Endodermal cell (in vitro differentiated cells): ENCODE measurements around the gene GPR4. TPM values are rescaled to one million over a fixed set of nuclear protein-coding genes. Genes with fewer than 3 reads are reported as not detected.
A peak's percentile ranks its signal among the peaks of the same experiment; 100 is the strongest.

Experiments
- DNase-seq: peaks from one replicate; pipeline ENCODE4 v3.0.0-alpha.2; 2017
- H3K27ac ChIP-seq: 2 replicates; pipeline ENCODE4 v1.5.1; 2013; ENCODE audit warnings: mild to moderate bottlenecking, low read depth, low read length, moderate library complexity
- H3K27me3 ChIP-seq: 2 replicates; pipeline ENCODE4 v1.6.1; 2013; ENCODE audit warnings: mild to moderate bottlenecking, low read length, moderate library complexity; ENCODE audit not compliant: insufficient read depth, control insufficient read depth, poor library complexity, severe bottlenecking
- H3K36me3 ChIP-seq: 2 replicates; pipeline ENCODE4 v1.7.0; 2013; ENCODE audit warnings: mild to moderate bottlenecking, low read length, moderate library complexity; ENCODE audit not compliant: control insufficient read depth, insufficient read depth
- H3K4me1 ChIP-seq: one replicate; pipeline ENCODE4 v1.7.0; 2013; ENCODE audit warnings: low read length; ENCODE audit not compliant: control insufficient read depth, insufficient read depth
- H3K4me3 ChIP-seq: 2 replicates; pipeline ENCODE4 v1.5.1; 2013; ENCODE audit warnings: mild to moderate bottlenecking, low read length, moderate library complexity
- H3K9ac ChIP-seq: 2 replicates; pipeline ENCODE4 v1.6.1; 2013; ENCODE audit warnings: mild to moderate bottlenecking, low read length, moderate library complexity; ENCODE audit not compliant: poor library complexity, severe bottlenecking; ENCODE audit errors: extremely low read depth
- H3K9me3 ChIP-seq: 2 replicates; pipeline ENCODE4 v1.6.1; 2013; ENCODE audit warnings: mild to moderate bottlenecking, low read length, moderate library complexity; ENCODE audit not compliant: control insufficient read depth
- H3K27ac Mint-ChIP-seq: 2 replicates; pipeline ENCODE4 v1.8.0; 2020; ENCODE audit warnings: mixed read lengths
- H3K27me3 Mint-ChIP-seq: 2 replicates; pipeline ENCODE4 v1.8.0; 2021; ENCODE audit warnings: mild to moderate bottlenecking, mixed read lengths; ENCODE audit not compliant: insufficient read depth
- H3K36me3 Mint-ChIP-seq: 2 replicates; pipeline ENCODE4 v1.8.0; 2020; ENCODE audit warnings: low read depth, mixed read lengths
- H3K4me1 Mint-ChIP-seq: 2 replicates; pipeline ENCODE4 v1.8.0; 2020; ENCODE audit warnings: mixed read lengths
- H3K4me3 Mint-ChIP-seq: 2 replicates; pipeline ENCODE4 v1.8.0; 2020; ENCODE audit warnings: mild to moderate bottlenecking, moderate library complexity, mixed read lengths
- H3K9me3 Mint-ChIP-seq: 2 replicates; pipeline ENCODE4 v1.8.0; 2020; ENCODE audit warnings: mild to moderate bottlenecking, mixed read lengths
- CTCF ChIP-seq: fragments of 200-600 bp; sonication (generic); conservative IDR thresholded peaks from 2 replicates; pipeline ENCODE4 v1.5.0; 2021; ENCODE audit warnings: antibody characterized with exemption, mild to moderate bottlenecking
- WGBS, 2 experiments: methylation state at CpG; one replicate each; pipeline versions ENCODE4 v1.1.5 to v1.1.7; 2013; ENCODE audit warnings: missing lambda C conversion rate in 2 of 2, mixed read lengths in 1 of 2; ENCODE audit not compliant: insufficient coverage in 1 of 2, insufficient read length in 1 of 2; 5-methylcytosine and 5-hydroxymethylcytosine counted together
- long read RNA-seq, 4 experiments: library from polyadenylated mRNA in 2 of 4; library from RNA in 1 of 4; library from capped mRNA in 1 of 4; stranded (forward) in 3 of 4; unstranded in 1 of 4; transcript quantifications; one replicate each; pipeline ENCODE4 v2.0.0, GENCODE V29; 2020 to 2021; ENCODE audit warnings: inconsistent platforms in 1 of 4
- polyA plus RNA-seq, 2 experiments: library from polyadenylated mRNA; stranded (reverse); fragments of 50-300 nt; gene quantifications; one replicate each; pipeline ENCODE4 v1.2.3, GENCODE V29; 2013
- total RNA-seq, 2 donors: library from RNA; stranded (reverse); fragmentation: NEBNext Ultra II Directional in 1 of 2; extraction: Animal tissue kit (Norgen Biotek cat#: 25700) in 1 of 2; gene quantifications; 2 replicates in 1 of 2; 3 replicates in 1 of 2; pipeline ENCODE4 v1.2.1, GENCODE V29; 2021

GPR4 gene
- not detected for total RNA-seq
- polyA plus RNA-seq (2013, experiment 1 of 2): 0.32 TPM
- not detected for polyA plus RNA-seq (2013, experiment 2 of 2)
- long read RNA-seq, experiment 1: 0 reads
- long read RNA-seq, experiment 2: 0 reads
- long read RNA-seq, experiment 3: 0 reads
- long read RNA-seq, experiment 4: 0 reads

GRCh38 chr19:45601524-45602374, at the start of gene GPR4:
TSS of gene GPR4 (minus strand) at chr19:45602212. CDS start at chr19:45591866, 10,346 bp downstream.
- Histone ChIP-seq H3K4me3 (no peak within 1 kb of the TSS), H3K4me1 (no peaks in the 10 kb centered on the region), H3K9me3 (no peaks in the 10 kb centered on the region), H3K36me3 (no peaks in the 10 kb centered on the region), H3K9ac (no peak within 1 kb of the TSS), H3K27me3 (peaks cover 62% of the 10 kb centered on the region), H3K27ac (no peak within 1 kb of the TSS)
- no peak within 1 kb of the TSS for H3K27ac Mint-ChIP-seq
- H3K4me3 Mint-ChIP-seq: peak within 1 kb of the TSS; percentile 18
- no peaks in the 10 kb centered on the region for H3K36me3 Mint-ChIP-seq
- H3K9me3 Mint-ChIP-seq: no peaks in the 10 kb centered on the region
- TF ChIP-seq CTCF: no peak
- 8 to 14% methylated on average over 16 to 52 of the region's 52 CpGs for WGBS, 2 experiments
- peaks cover 6% of the 10 kb centered on the region for H3K4me1 Mint-ChIP-seq
- H3K27me3 Mint-ChIP-seq: peaks cover 75% of the 10 kb centered on the region
- DNase-seq: peak; percentile 89

GRCh38 chr19:45650722-45651121, 48.7 kb upstream of the GPR4 start:
- Mint-ChIP-seq H3K27me3 (peaks cover 4% of the 10 kb centered on the region), H3K36me3 (no peaks in the 10 kb centered on the region), H3K27ac (no peak overlapping the region), H3K4me3 (no peak overlapping the region), H3K9me3 (peaks cover 15% of the 10 kb centered on the region), H3K4me1 (peaks cover 10% of the 10 kb centered on the region)
- Histone ChIP-seq H3K27ac (no peak overlapping the region), H3K36me3 (no peaks in the 10 kb centered on the region), H3K9ac (no peak overlapping the region), H3K9me3 (no peaks in the 10 kb centered on the region), H3K27me3 (no peaks in the 10 kb centered on the region), H3K4me3 (no peak overlapping the region), H3K4me1 (no peaks in the 10 kb centered on the region)
- no peak for DNase-seq
- no peak for TF ChIP-seq CTCF
- WGBS, 2 experiments: 96 to 100% methylated on average over 1 to 3 of the region's 3 CpGs

GRCh38 chr19:45646345-45646698, 44.3 kb upstream of the GPR4 start:
- H3K4me3 ChIP-seq: no peak overlapping the region

More at GRCh38 chr19:45646345-45646698, 44.3 kb upstream of the GPR4 start:
- no peaks in the 10 kb centered on the region for H3K27me3 ChIP-seq
- no peak overlapping the region for H3K27ac ChIP-seq
- H3K4me1 ChIP-seq: no peaks in the 10 kb centered on the region
- Mint-ChIP-seq H3K4me3 (peak overlapping the region; percentile 48), H3K36me3 (no peaks in the 10 kb centered on the region), H3K9me3 (peaks cover 15% of the 10 kb centered on the region), H3K4me1 (peaks cover 9% of the 10 kb centered on the region), H3K27me3 (peaks cover 8% of the 10 kb centered on the region), H3K27ac (no peak overlapping the region)
- H3K9me3 ChIP-seq: no peaks in the 10 kb centered on the region
- no peak for TF ChIP-seq CTCF
- no peak overlapping the region for H3K9ac ChIP-seq
- H3K36me3 ChIP-seq: no peaks in the 10 kb centered on the region
- WGBS, 2 experiments: 74 to 76% methylated on average over 7 to 8 of the region's 9 CpGs
- no peak for DNase-seq
